Glomerular visceral epithelial cell (primary cell): ENCODE results near the gene C13orf42.

Experiments used
- DNase-seq: peaks from one replicate; pipeline ENCODE4 v3.0.0-alpha.2; 2016; ENCODE audit errors: extremely low spot score

C13orf42 gene

DNA sequence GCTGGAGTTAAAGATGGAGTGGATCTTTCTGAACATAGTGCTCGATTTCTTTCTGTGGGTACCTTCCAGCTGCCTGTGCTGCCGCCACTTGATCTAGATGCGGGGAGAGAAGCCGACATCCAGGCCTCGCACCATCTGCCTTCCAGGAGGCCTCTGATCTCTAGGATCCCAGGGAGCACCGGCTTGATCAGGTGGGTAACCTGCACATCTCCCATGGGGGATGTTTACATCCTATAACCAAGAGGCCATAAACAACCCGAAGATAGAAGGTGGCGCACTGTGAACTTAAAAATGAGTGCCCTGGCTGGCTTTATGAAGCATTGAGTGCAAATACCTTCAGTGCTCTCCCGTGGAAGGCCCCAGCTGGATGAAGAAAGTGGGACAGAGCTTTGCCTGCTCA is at the start of gene C13orf42:
TSS of gene C13orf42 (minus strand) at position 101 of the 400 bp plus-strand sequence. CDS start at position 36, 65 bp downstream.
- DNase-seq: no peak

DNA sequence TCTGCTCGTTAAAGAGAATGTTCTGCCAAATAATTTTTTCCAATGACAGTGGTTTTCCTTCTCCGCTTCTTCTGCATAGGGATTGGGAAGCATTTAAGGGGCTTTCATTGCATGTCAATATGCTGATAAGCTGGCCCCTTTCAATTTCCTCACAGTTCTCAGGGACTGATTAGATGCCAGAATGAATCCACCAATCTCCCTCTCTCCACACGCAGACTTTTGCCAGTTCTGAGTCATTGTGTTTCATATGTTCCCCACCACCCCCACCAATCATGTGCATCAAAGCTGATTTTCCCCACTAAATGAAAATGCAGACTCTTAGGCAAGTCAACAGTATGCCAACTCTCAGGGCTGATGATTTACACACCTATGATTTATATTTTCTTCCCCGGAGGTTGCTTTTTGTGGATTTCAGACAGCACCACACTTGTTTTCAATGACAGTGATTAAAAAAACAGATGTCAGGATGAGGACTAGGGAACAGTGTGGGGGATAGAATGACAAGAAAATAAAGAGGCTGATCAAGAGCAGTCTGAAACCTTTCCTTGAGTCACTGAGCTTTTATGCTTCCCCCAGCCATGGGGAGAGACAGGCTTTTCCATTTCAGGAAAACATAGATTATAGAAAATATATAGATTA is 47.9 kb upstream of the C13orf42 start:
- no peak for DNase-seq

DNA sequence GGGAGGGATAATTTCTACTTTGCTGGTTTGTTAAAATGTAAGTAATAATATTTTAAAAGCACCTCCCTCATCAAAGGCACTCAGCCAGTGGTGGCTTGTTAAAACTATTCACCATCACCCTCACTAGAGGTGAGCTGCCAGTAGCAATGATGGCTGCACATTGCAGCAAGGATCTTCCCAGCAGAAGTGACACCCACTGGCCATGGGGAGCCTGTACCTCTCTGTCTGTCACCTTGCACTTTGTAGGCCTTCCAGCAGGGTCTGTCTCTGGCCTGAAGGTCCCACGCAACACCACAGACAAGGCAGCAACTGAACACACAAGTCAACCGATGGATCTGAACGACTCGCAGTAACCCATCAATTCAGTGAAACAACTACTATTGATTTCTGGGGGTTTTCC is 47.3 kb upstream of the C13orf42 start:
- DNase-seq: no peak

DNA sequence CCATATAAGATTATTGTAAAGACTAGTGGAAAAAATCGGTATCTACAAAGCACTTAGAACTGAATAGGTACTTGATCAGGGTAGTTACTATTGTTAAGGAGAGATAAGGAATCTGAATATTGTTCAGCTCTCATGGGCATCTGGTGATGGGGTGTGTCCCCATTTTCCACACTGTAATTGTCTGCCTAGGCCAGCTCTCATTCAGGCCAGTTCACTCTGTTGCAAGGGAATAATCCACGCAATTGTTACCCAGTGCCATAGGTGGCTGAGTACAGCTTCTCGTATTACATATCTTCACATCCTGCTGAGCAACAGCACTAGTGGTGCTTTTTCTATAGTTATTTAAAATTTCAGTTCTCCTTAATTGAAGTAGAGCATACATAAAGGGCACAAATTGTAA is 45.6 kb upstream of the C13orf42 start:
- no peak for DNase-seq

DNA sequence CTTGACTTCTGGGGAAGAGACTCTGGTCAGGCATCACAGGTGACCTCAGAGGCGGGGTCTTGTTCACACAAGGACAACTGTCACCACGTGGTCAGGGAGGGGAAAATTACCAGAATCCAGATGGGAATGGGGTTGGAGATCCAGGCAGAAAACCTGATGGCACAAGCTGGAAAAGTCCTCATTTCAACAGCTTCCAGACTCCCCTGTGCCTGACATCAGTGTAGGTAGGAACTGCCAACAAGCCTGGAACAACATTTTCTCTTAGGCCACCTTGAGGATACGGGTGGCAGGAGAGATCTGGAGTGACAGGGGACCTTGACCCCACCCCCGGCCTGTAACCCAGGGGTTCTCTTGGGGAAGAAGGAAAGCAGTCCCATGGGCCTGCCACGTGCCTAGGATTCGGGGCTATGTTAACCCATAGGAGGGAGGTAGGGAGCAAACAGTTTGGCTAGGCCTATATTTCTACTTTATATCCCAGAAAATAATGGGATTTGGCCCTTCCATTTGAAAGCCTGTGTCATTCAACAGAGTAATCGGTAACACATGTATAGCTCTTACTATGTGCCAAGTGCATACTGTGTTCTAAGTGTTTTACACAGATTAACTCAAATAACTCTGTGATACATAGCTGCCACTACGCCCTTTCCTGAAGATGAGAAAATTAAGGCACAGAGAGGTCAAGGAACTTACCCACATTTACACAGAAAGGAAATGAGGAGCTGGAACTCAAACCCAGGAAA is 44.9 kb upstream of the C13orf42 start:
- DNase-seq: no peak

DNA sequence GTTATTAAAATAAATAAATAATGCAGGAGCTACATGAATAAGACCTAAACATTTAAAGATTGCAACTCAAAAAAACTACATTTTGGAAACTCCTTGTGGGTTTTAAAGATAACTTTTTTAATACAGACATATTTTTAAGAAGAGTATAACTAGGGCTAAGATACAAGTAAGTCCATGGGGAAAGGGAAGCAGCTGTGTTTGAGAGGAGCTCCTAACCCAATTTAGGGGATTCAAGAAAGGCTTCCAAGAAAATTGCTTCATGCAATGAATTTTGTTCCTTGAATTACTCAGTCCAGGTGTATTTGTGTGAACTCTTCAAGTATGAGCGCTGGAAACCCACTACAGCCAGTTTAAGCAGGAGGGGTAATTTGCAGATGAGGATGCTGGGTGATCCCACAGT is 44.1 kb upstream of the C13orf42 start:
- no peak for DNase-seq

DNA sequence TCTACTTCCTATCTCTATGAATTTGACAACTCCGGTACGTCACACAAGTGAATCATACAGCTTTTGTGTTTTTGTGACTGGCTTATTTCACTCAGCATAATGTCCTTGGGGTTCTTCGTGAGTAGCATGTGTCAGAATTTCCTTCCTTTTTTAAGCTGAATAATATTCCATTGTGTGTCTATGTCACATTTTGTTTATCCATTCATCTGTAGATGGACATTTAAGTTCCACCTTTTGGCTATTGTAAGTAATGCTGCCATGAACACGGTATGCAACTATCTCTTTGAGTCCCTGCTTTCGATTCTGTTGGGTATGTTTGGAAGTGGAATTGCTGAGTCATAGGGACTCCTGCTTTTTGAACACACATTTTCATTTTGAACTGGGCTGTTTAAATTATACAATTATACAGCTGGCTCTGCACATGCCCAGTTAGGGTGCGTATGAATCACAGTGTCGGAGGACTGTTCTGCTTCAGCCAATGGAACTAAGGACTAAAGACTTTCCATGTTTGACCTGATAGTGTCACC is 43.0 kb upstream of the C13orf42 start:
- DNase-seq: no peak

DNA sequence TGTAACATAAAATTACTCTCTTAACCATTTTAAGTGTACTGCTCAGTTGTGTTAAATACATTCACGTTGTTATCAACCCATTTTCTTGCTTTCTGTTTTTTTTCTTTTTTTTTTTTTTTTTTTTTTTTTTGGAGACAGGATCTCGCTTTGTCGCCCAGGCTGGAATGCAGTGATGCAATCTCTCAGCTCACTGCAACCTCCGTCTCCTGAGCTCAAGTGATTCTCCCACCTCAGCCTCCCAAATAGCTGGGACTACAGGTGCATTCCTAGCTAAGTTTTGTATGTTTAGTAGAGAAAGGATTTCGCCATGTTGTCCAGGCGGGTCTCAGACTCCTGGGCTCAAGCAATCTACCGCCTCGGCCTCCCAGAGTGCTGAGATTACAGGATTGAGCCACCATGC is 42.5 kb upstream of the C13orf42 start:
- no peak for DNase-seq

DNA sequence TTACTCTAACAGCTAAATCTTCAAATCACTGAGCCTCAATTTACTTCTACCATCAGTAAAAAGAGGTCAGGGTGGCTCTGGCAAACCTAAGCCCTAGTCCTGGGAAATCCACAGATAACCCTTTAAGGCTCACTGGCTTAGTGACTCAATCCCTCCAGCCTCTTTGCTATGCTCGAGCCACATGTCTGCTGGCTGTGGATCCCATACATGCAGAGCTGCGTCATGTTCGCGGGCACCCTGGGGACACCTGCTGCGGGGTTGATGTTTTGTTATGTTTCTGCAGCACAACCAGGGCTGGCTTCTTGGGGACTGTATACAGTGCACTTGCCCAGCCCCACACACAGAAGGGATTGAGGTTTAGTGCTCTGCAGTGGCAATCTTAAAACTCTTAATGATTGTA is 41.6 kb upstream of the C13orf42 start:
- no peak for DNase-seq

DNA sequence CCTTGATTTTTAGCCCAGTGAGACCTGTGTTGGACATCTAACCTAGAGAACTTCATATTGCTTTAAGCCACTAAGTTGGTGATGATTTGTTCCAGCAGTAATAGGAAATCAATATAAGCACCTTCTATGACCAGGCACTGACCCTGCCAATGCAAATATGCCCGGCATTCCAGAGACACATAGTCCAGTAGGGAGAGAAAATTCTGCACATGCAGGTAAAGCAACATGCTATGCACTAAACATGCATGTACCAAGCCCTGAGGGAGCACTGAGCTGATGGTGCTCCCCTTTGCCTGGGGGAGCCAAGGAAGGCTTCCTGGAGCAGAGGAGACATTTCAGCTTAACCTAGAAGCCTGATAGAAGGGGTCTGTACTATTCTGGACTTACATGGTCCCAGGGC is 40.4 kb upstream of the C13orf42 start:
- no peak for DNase-seq

DNA sequence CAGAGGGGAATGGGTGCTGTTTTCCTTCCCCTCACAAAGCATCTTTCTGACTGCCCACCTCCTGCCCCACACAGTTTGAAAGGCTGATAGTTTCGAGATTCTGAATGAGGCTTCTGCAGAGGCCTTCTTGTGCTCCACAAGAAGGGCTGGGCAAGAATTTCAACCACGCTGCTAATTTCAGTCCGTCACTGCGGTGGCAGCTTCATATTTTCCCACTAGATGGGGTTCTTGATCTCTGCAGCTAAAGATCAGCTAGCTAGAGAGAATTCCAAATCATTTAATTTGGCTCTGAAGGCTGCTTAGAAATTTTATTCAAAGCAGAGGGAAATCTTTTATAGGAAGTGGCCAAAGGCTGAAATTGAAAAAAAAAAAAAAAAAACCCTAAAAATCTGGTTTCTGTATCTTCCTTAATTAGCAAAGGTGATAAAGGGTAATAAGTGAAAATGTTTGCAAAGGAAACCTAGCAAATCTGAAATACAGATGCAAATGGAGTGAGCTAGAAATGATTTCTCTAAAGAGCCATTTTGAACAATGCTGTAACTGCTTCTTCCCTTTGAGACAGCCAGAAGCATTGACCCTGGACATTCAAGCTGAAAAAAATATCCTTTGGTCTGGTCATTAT is 38.0 kb upstream of the C13orf42 start:
- DNase-seq: peak; percentile 23

DNA sequence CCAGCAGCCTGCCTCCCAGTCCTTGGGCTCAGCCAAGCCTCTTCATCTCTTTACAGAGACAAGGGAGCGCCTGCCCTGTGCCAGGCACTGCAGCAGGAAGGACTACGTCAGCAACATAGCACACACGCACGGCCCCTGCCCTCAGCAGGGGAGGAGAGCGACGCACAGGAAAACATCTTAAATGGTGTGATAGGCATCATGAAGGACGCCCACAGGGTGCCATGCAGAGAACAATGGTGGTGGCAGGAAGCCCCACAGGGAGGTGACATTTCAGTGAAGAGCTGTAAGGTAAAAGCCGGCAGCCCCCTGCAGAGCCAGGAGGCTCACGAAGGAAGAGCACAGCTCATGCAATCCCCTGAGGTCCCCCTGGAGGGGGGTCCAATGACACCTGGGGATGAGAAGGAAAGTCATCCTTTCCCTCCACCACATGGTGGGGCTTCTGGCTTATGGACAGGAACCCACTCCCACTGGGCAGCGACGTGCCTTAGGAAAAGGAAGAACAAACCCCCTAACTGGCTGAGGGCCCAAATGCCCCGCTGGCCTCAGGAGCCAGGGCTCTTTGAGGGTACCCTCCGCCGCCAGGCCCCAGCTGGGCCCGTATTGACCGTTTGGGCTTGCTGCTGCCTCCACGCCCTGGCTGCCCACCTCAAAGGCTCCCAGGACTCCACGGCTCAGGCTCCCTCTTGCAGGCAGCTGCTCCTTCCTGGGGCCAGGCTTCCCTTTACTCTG is 37.3 kb upstream of the C13orf42 start:
- no peak for DNase-seq

DNA sequence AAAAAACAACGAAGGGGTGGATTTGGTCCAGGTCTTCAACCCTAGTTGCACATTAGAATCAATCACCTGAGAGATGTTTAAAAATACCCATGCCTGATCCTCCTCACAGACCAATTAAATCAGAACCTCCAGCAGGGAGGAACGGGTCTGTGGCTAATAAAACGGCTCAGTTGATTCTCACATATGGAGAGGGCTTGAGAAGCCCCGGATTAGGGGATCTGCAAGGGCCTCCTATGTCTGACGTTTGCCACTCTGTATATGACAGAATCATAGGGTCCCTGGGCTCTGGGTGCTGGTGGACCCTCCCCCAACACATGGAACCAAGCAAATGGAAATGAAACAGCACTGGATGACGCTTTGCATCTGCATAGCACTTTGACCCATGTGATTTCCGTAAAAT is 36.7 kb upstream of the C13orf42 start:
- no peak for DNase-seq

DNA sequence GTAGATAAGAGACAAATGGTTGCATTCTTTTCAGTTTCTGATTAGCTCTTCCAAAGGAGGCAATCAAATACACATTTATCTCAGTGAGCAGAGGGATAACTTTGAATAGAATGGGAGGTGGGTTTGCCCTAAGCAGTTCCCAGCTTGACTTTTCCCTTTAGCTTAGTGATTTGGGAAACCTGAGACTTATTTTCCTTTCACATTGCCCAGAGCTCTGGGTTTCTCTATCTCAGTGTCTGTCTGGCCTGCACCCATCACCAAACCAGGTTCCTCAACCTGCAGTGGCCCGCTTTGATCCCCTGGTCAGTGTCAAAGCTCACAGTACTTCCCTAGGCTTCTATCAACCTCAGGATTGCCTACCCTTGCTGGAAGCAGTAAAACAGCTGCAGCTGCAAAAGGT is 35.6 kb upstream of the C13orf42 start:
- DNase-seq: no peak

DNA sequence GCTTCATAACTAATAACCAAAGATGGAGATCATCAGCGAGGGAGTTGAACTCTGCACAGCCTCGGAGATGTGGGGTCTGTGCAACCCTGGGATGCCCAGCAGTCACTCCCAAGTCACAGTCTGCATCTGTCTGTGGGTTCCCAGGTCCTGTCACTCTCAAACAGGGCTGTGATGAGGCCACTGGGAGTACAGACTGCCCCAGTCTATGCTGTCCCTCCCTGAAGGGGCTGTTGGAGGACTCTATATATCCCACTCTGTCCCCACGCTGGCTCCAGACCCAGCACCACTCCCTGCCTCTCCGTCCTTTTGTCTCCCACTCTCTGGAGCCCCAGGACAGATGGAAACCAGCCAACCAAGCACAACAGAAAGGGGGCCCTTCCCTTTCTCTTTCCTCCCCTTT is 26.2 kb upstream of the C13orf42 start:
- DNase-seq: no peak

DNA sequence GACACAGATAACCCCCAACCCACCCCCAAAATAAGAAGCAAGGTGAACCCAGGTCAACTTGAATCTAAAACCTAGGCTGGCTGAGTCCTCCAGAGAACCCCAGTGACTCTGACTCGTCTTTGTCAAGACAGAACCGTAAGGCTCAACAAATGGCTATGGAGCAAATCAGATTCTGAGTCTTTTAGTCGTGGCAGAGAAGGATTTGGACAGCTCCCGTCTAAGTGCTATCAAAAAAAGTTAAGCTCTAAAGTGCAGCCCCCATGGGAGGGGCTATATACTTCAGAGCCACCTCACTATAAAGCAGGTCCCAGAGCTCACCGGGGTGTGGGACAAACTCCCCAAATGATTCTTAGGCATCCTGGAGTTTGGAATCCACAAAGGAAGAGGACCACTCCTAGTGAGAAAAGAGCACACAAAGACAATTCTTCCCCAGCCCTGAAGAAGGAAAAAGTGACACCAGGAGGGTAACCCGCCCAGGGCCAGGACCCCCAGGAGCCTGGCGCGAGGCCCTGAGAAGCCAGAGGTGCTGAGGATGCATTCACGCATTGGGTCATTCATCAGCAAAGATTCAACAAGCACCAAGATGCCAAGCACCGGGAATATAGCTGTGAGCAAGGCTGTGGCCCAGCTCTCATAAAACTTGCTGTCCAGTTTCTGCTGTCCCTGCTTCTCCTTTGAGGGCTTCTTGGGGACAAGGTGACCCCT is 25.4 kb upstream of the C13orf42 start:
- DNase-seq: no peak

DNA sequence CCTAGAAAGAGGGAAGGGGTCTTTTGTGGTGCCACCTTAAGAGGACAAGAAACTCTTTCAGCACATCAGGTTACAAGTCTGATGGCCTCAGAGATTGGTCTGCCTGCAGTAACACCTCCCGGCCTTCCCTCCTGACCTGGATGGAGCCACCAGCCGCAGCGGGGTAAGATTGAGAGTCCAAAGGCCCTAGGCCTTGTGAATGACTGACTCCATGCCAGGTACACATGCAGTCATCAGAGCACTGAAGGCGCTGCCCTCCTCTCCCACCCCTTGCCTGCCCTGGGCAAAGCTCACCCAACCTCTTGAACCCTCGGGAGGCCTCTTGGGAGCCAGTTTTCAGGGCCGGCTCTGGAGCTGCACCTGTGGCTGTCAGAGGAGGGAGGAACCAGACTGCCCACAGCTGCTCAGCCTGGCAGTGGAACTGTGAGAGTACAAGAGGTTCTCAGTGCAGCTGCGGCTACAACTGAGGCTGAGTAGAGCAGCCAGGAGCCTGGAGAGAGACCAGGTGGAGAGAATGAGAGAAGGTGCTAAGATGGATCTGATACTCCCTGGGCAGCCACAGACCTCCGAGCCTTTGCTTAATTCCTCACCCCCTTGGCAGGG is 23.8 kb upstream of the C13orf42 start:
- DNase-seq: no peak

DNA sequence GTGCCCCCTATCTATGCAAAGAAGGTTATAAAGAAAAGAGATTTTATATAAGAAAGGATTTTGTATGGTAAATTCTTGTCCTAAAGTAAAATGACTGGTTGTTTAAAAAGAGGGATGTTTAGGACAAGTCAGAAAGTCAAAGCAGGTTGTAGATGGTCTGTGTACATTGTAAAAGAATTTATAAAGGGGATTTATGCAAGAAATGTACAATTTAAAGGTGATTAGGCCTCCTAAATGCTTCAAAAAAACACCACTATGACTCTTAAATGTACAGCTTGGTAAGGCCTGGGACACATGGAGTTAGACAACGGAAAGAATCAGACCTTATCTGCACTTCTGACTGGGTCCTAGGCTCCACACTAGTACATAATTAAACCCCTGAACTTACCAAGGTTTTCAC is 19.3 kb upstream of the C13orf42 start:
- DNase-seq: no peak

DNA sequence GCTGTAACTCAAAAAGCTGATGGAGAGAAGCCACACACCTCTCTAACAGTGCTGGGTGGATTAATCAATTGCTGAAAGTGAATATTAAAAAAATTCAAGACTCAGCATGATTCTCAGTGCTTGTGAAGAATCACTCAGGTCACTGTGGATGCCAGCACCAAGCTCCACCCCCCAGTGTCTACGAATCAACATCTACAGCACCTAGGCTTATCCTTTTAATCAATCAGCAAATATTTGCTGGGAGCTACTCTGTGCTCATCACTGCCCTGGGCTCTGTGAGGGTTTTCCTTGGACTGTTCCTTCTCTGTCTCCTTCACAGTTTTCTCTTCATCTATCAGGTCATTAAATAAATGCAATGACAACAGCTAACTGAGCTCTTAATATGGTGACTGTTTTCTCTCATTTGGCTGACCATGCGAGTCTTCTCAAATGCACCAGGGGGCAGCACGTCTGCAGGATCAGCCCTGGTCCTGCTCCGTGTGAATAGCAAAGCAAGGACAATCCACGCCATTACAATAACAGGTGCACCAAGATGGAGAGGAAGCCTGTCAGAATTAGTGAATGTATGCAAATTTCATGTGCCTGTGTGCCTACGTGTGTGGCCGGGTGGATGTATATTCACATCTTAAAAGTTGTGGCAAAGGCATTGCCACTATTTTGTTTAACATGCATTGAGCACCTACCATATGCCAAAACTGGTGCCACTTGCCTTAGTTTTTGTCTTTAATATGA is 14.6 kb upstream of the C13orf42 start:
- DNase-seq: peak; percentile 57

DNA sequence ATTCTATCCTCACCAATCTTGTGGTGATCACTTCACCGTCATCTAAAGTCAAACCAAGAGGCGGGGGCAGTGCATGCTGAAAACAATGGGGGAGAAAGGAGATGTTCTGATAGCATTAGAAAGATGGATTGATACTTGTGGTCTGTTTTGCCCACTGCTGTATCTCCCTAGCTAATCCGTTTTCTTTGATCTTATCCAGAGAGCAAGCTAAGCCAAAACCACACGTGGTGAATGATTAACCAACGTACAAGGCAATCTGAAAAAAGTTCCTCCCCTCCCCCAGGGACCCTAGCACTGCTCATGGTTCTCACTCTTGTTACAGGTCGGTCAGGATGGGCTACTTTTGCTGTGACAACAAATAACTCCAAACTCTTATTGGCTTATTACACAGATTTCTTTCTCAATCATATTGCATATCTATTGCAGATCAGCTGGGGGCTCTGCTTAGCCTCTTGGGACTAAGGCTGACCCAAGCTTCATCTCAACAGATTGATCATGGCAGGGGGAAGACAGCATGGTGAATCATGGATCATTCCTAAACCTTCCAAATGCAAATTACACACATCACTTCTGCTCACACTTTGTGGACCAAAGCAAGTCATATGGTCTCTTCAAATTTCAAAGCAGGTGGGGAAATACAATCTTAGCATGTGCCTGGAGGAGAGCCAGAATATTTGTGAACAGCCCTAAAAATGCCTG is 11.9 kb upstream of the C13orf42 start:
- peak; percentile 21 for DNase-seq
